ENCODE data around the gene IMP4.

IMP4 gene

GRCh38 chr2:130389783-130390182, 47.1 kb downstream of the IMP4 start:
- Mint-ChIP-seq H3K27me3 (no peaks in the 10 kb centered on the region), H3K9me3 (no peaks in the 10 kb centered on the region)

GRCh38 chr2:130390460-130391057, 47.9 kb downstream of the IMP4 start:
- H3K36me3 Mint-ChIP-seq: peaks cover 6% of the 10 kb centered on the region
- peak; percentile 59 for ATAC-seq
- H3K4me3 Mint-ChIP-seq: peak overlapping the region; percentile 93
- H3K27me3 Mint-ChIP-seq: no peaks in the 10 kb centered on the region
- peak overlapping the region; percentile 84 for H3K27ac Mint-ChIP-seq
- H3K4me1 Mint-ChIP-seq: peaks cover 60% of the 10 kb centered on the region
- no peaks in the 10 kb centered on the region for H3K9me3 Mint-ChIP-seq

More at GRCh38 chr2:130389783-130390182, 47.1 kb downstream of the IMP4 start:
- no peak overlapping the region for H3K4me3 Mint-ChIP-seq
- peaks cover 6% of the 10 kb centered on the region for H3K36me3 Mint-ChIP-seq
- peak overlapping the region; percentile 84 for H3K27ac Mint-ChIP-seq
- no peak for ATAC-seq
- peaks cover 67% of the 10 kb centered on the region for H3K4me1 Mint-ChIP-seq

GRCh38 chr2:130391058-130391871, 48.6 kb downstream of the IMP4 start:
- peak; percentile 93 for ATAC-seq
- no peaks in the 10 kb centered on the region for H3K27me3 Mint-ChIP-seq
- H3K36me3 Mint-ChIP-seq: peaks cover 6% of the 10 kb centered on the region
- peak overlapping the region; percentile 93 for H3K4me3 Mint-ChIP-seq
- H3K4me1 Mint-ChIP-seq: peaks cover 53% of the 10 kb centered on the region
- no peaks in the 10 kb centered on the region for H3K9me3 Mint-ChIP-seq
- H3K27ac Mint-ChIP-seq: peak overlapping the region; percentile 84

GRCh38 chr2:130391872-130392670, 49.4 kb downstream of the IMP4 start:
- Mint-ChIP-seq H3K27ac (peak overlapping the region; percentile 84), H3K4me3 (peak overlapping the region; percentile 93), H3K4me1 (peaks cover 45% of the 10 kb centered on the region), H3K9me3 (no peaks in the 10 kb centered on the region), H3K27me3 (no peaks in the 10 kb centered on the region), H3K36me3 (peaks cover 6% of the 10 kb centered on the region)
- ATAC-seq: no peak

- Mint-ChIP-seq H3K9me3 (no peaks in the 10 kb centered on the region), H3K4me3 (no peak overlapping the region), H3K27ac (no peak overlapping the region), H3K27me3 (no peaks in the 10 kb centered on the region), H3K36me3 (peaks cover 6% of the 10 kb centered on the region), H3K4me1 (peaks cover 32% of the 10 kb centered on the region)
- no peak for ATAC-seq
These were observed 50.7 kb downstream of the IMP4 start for GRCh38 chr2:130393318-130393910.

Measured in stimulated activated memory B cell treated with anti-CD40 and anti-IgM and Interleukin-4, amounts not matched to agents 10 μg/mL and 1 μg/mL and 100 μg/mL, for 72 hours (primary cell).